Keratinocyte (primary cell): ENCODE data around the gene MGRN1. TPM values are rescaled to one million over a fixed set of nuclear protein-coding genes. Genes with fewer than 3 reads are reported as not detected.

Experiments used
- DNase-seq: peaks from one replicate; pipeline ENCODE4 v3.0.0-alpha.2; 2011; ENCODE audit warnings: low read depth, missing footprints, low spot score
- FAIRE-seq: peaks from 2 replicates; lab custom pipeline; 2011; peaks lifted over from hg19 to GRCh38; lab: Jason Lieb, UNC
- H2AFZ ChIP-seq: 2 replicates; pipeline ENCODE4 v1.6.0; 2012; ENCODE audit warnings: low read length, control low read depth, inconsistent platforms; ENCODE audit not compliant: control insufficient read depth
- H3K27ac ChIP-seq: 2 replicates; pipeline ENCODE4 v1.5.1; 2011; ENCODE audit warnings: low read length; ENCODE audit not compliant: control insufficient read depth, insufficient read depth
- H3K27me3 ChIP-seq: 3 replicates; pipeline ENCODE4 v1.6.0; 2011; ENCODE audit warnings: low read length; ENCODE audit not compliant: control insufficient read depth, insufficient read depth; ENCODE audit errors: extremely low read depth
- H3K36me3 ChIP-seq, 2 experiments: 2 replicates in 1 of 2; 3 replicates in 1 of 2; pipeline ENCODE4 v1.5.1; 2011; ENCODE audit warnings: low read length in 2 of 2, mild to moderate bottlenecking in 1 of 2; ENCODE audit not compliant: control insufficient read depth in 2 of 2, insufficient read depth in 2 of 2; ENCODE audit errors: extremely low read depth in 1 of 2
- H3K4me1 ChIP-seq: 3 replicates; pipeline ENCODE4 v1.5.1; 2011; ENCODE audit warnings: low read length; ENCODE audit not compliant: control insufficient read depth, insufficient read depth; ENCODE audit errors: extremely low read depth
- H3K4me2 ChIP-seq: 3 replicates; pipeline ENCODE4 v1.6.0; 2011; ENCODE audit warnings: low read depth, low read length; ENCODE audit not compliant: control insufficient read depth, insufficient read depth; ENCODE audit errors: extremely low read depth
- H3K4me3 ChIP-seq, 3 experiments: fragments of 200-600 bp in 1 of 3; sonication (generic) in 1 of 3; 2 replicates in 2 of 3; 3 replicates in 1 of 3; pipeline ENCODE4 v1.5.1; 2011 to 2016; ENCODE audit warnings: low read length in 3 of 3, mild to moderate bottlenecking in 3 of 3, control low read depth in 2 of 3, inconsistent platforms in 1 of 3, low read depth in 1 of 3, mixed read lengths in 1 of 3, mixed run types in 1 of 3, moderate library complexity in 1 of 3; ENCODE audit not compliant: control insufficient read depth in 2 of 3, insufficient read depth in 2 of 3; ENCODE audit errors: extremely low read depth in 1 of 3
- H3K79me2 ChIP-seq: 2 replicates; pipeline ENCODE4 v1.6.0; 2012; ENCODE audit warnings: low read length; ENCODE audit not compliant: control insufficient read depth, insufficient read depth
- H3K9ac ChIP-seq: 3 replicates; pipeline ENCODE4 v1.6.0; 2011; ENCODE audit warnings: low read length; ENCODE audit not compliant: control insufficient read depth, insufficient read depth; ENCODE audit errors: extremely low read depth
- H3K9me1 ChIP-seq: 3 replicates; pipeline ENCODE4 v1.6.0; 2011; ENCODE audit warnings: low read length; ENCODE audit not compliant: control insufficient read depth, insufficient read depth; ENCODE audit errors: extremely low read depth
- H3K9me3 ChIP-seq: 2 replicates; pipeline ENCODE4 v1.5.1; 2012; ENCODE audit warnings: low read depth, low read length; ENCODE audit not compliant: control insufficient read depth
- H4K20me1 ChIP-seq: 3 replicates; pipeline ENCODE4 v1.6.0; 2011; ENCODE audit warnings: low read length; ENCODE audit not compliant: control insufficient read depth, insufficient read depth; ENCODE audit errors: extremely low read depth
- CTCF ChIP-seq, 3 experiments: IDR thresholded peaks in 1 of 3; conservative IDR thresholded peaks in 1 of 3; optimal IDR thresholded peaks in 1 of 3; 2 replicates in 2 of 3; 3 replicates in 1 of 3; pipeline versions ENCODE3 to v1.5.1; 2011; ENCODE audit warnings: low read length in 3 of 3, mild to moderate bottlenecking in 3 of 3, moderate library complexity in 2 of 3, control low read depth in 1 of 3, inconsistent platforms in 1 of 3; ENCODE audit not compliant: insufficient read depth in 2 of 3; ENCODE audit errors: extremely low read depth in 1 of 3
- EZH2 ChIP-seq: IDR thresholded peaks from one replicate; pipeline ENCODE4 v1.6.1; 2012; ENCODE audit warnings: inconsistent platforms, mild to moderate bottlenecking, low read length, moderate library complexity
- dilution Hi-C: fragments of 300-500 bp; cut with MboI; formaldehyde crosslinking; loops from one replicate; pipeline ENCODE4 v1.7.0; 2020; ENCODE audit warnings: low sequenced_read_pairs; ENCODE audit not compliant: extremely low pct_ligation_motif_present
- polyA plus RNA-seq, 5 experiments: library from polyadenylated mRNA; depleted of rRNA in 3 of 5; stranded (reverse) in 3 of 5; stranded (forward) in 1 of 5; unstranded in 1 of 5; fragments of >200 nt; gene quantifications; 1 replicate in 1 of 5; 2 replicates in 3 of 5; 3 replicates in 1 of 5; pipeline versions ENCODE4 v1.2.1 to v1.2.3, GENCODE V29; 2011 to 2012; ENCODE audit warnings: missing spikeins in 2 of 5, low read depth in 1 of 5, low replicate concordance in 1 of 5

Gene MGRN1
- polyA plus RNA-seq, 1 donor (not counting 4 experiments of a cell fraction or from before 2014, with no cell fraction given) = 1.9 TPM

- Histone ChIP-seq H3K79me2 (peaks cover 35% of the 10 kb centered on the region), H3K9me1 (no peaks in the 10 kb centered on the region), H3K9ac (no peak overlapping the region), H3K27ac (no peak overlapping the region), H3K27me3 (no peaks in the 10 kb centered on the region), H3K4me1 (peaks cover 18% of the 10 kb centered on the region), H3K4me3 (no peak overlapping the region), H3K36me3 (peaks cover 3 to 4% of the 10 kb centered on the region in 2 experiments), H3K4me2 (no peak overlapping the region), H3K9me3 (no peaks in the 10 kb centered on the region), H4K20me1 (no peaks in the 10 kb centered on the region), H2AFZ (no peak overlapping the region)
- TF ChIP-seq CTCF (optimal IDR thresholded peaks at IDR 0.05 in 1 of 3, IDR thresholded peaks at IDR 0.05 in 1 of 3, conservative IDR thresholded peaks at IDR 0.05 in 1 of 3; ENCODE audit: extremely low read depth in 1 of 3, insufficient read depth in 2 of 3, low read length in 3 of 3) (no peak), EZH2 (no peak)
- dilution Hi-C loops = no loop called here
- FAIRE-seq (no peak), DNase-seq (no peak)
Observed at GRCh38 chr16:4610011-4611005, 14.3 kb upstream of the MGRN1 start.

- dilution Hi-C loops = no loop called here
- Histone ChIP-seq H3K4me1 (peaks cover 24% of the 10 kb centered on the region), H3K4me3 (no peak overlapping the region), H3K9ac (no peak overlapping the region), H3K36me3 (peaks cover 3 to 4% of the 10 kb centered on the region in 2 experiments), H2AFZ (no peak overlapping the region), H3K79me2 (peaks cover 35% of the 10 kb centered on the region), H3K4me2 (no peak overlapping the region), H3K27ac (no peak overlapping the region), H3K9me1 (no peaks in the 10 kb centered on the region), H4K20me1 (no peaks in the 10 kb centered on the region), H3K9me3 (no peaks in the 10 kb centered on the region), H3K27me3 (no peaks in the 10 kb centered on the region)
- FAIRE-seq (no peak), DNase-seq (no peak)
- TF ChIP-seq CTCF (optimal IDR thresholded peaks at IDR 0.05 in 1 of 3, IDR thresholded peaks at IDR 0.05 in 1 of 3, conservative IDR thresholded peaks at IDR 0.05 in 1 of 3; ENCODE audit: extremely low read depth in 1 of 3, insufficient read depth in 2 of 3, low read length in 3 of 3) = no peak
- no peak for TF ChIP-seq EZH2
Observed at GRCh38 chr16:4611337-4612021, 13.1 kb upstream of the MGRN1 start.
